ENCODE results near the gene ISY1.
"Not testable (repeated sequence)": the region's sequence is repeated elsewhere in the genome, so short reads cannot be mapped to it uniquely, and the experiment has no call there.

The ISY1 gene

GRCh38 chr3:129160891-129161859 lies at the start of gene ISY1:
TSS of gene ISY1 (minus strand) at chr3:129161063. CDS start at chr3:129160975, 88 bp downstream.
- DNase-seq = peak; percentile 97

GRCh38 chr3:129207479-129207878 lies 46.6 kb upstream of the ISY1 start:
- no peak for DNase-seq

GRCh38 chr3:129205109-129205832 lies 44.4 kb upstream of the ISY1 start:
- no peak for DNase-seq

GRCh38 chr3:129204473-129204872 lies 43.6 kb upstream of the ISY1 start:
- no peak for DNase-seq

GRCh38 chr3:129199366-129199765 lies 38.5 kb upstream of the ISY1 start:
- no peak for DNase-seq

- no peak for DNase-seq
Measured at GRCh38 chr3:129197321-129197720, 36.5 kb upstream of the ISY1 start.

- no peak for DNase-seq
Measured at GRCh38 chr3:129196601-129197000, 35.7 kb upstream of the ISY1 start.

- DNase-seq = no peak
Measured at GRCh38 chr3:129195731-129196256, 34.9 kb upstream of the ISY1 start.

GRCh38 chr3:129189793-129190192 lies 28.9 kb upstream of the ISY1 start:
- not testable (repeated sequence) for DNase-seq

GRCh38 chr3:129187857-129188256 lies 27.0 kb upstream of the ISY1 start:
- DNase-seq = no peak

- DNase-seq = no peak
Measured at GRCh38 chr3:129185783-129186182, 24.9 kb upstream of the ISY1 start.

GRCh38 chr3:129184784-129185542 lies 24.1 kb upstream of the ISY1 start:
- DNase-seq = not testable (repeated sequence)

GRCh38 chr3:129184396-129184657 lies 23.5 kb upstream of the ISY1 start:
- peak; percentile 39 for DNase-seq

GRCh38 chr3:129183569-129184395 lies 22.9 kb upstream of the ISY1 start, which contains the start of gene CNBP:
TSS of gene CNBP (minus strand) at chr3:129183896. CDS start at chr3:129171757, 12,139 bp downstream.
- peak; percentile 82 for DNase-seq

GRCh38 chr3:129182390-129183185 lies 21.7 kb upstream of the ISY1 start:
- DNase-seq = no peak

- DNase-seq = no peak
Measured at GRCh38 chr3:129181819-129182218, 21.0 kb upstream of the ISY1 start.

GRCh38 chr3:129180461-129180860 lies 19.6 kb upstream of the ISY1 start:
- DNase-seq = no peak

- DNase-seq = no peak
Measured at GRCh38 chr3:129176051-129176450, 15.2 kb upstream of the ISY1 start.

GRCh38 chr3:129173725-129174124 lies 12.9 kb upstream of the ISY1 start:
- DNase-seq = no peak

- no peak for DNase-seq
Measured at GRCh38 chr3:129173206-129173605, 12.3 kb upstream of the ISY1 start.

Data from SHP77 treated with DMSO at 0.1 percent for 48 hours (cell line).